ENCODE measurements around the gene CCL11.

- no peak for TF ChIP-seq POLR2A (IDR thresholded peaks at IDR 0.05)
- TF ChIP-seq, protein P1, sequence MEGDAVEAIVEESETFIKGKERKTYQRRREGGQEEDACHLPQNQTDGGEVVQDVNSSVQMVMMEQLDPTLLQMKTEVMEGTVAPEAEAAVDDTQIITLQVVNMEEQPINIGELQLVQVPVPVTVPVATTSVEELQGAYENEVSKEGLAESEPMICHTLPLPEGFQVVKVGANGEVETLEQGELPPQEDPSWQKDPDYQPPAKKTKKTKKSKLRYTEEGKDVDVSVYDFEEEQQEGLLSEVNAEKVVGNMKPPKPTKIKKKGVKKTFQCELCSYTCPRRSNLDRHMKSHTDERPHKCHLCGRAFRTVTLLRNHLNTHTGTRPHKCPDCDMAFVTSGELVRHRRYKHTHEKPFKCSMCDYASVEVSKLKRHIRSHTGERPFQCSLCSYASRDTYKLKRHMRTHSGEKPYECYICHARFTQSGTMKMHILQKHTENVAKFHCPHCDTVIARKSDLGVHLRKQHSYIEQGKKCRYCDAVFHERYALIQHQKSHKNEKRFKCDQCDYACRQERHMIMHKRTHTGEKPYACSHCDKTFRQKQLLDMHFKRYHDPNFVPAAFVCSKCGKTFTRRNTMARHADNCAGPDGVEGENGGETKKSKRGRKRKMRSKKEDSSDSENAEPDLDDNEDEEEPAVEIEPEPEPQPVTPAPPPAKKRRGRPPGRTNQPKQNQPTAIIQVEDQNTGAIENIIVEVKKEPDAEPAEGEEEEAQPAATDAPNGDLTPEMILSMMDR (IDR thresholded peaks at IDR 0.05), result no peak
Measured at GRCh38 chr17:34283571-34283970, 2.0 kb upstream of the CCL11 start.

Measured in Peyer's patch (tissue), 4 donors.